ENCODE results near the gene MAEA.

MAEA gene

GRCh38 chr4:1366371-1367229 lies 76.9 kb downstream of the MAEA start:
- Histone ChIP-seq H3K79me1 (ENCODE audit: low read depth, low read length) (peaks cover 5% of the 10 kb centered on the region), H3K4me1 (ENCODE audit: control insufficient read depth in 2 of 2, insufficient read depth in 1 of 2, low read depth in 1 of 2, low read length in 2 of 2) (no peaks in the 10 kb centered on the region), H3K4ac (ENCODE audit: low read length) (peak overlapping the region; percentile 78), H2BK12ac (ENCODE audit: low read length) (peak overlapping the region; percentile 6), H3K27ac (replicated peaks; ENCODE audit: low read length) (no peak overlapping the region), H4K8ac (ENCODE audit: low read depth, low read length) (no peak overlapping the region), H3K23ac (ENCODE audit: low read depth, low read length, poor library complexity) (peak overlapping the region; percentile 57), H3K27me3 (ENCODE audit: control insufficient read depth in 3 of 3, insufficient read depth in 3 of 3, low read depth in 1 of 3, low read length in 3 of 3) (no peaks in the 10 kb centered on the region), H2AFZ (ENCODE audit: low read length) (no peak overlapping the region), H3K9me3 (replicated peaks in 1 of 2; ENCODE audit: control insufficient read depth in 2 of 2, insufficient read depth in 1 of 2, low read depth in 1 of 2, low read length in 2 of 2) (no peaks in the 10 kb centered on the region), H4K91ac (ENCODE audit: low read depth, low read length, poor library complexity) (no peak overlapping the region), H2AK5ac (ENCODE audit: low read depth, low read length) (no peak overlapping the region), H2BK120ac (ENCODE audit: low read depth, low read length) (no peak overlapping the region), H3K36me3 (replicated peaks in 1 of 2; ENCODE audit: control insufficient read depth in 2 of 2, insufficient read depth in 2 of 2, low read length in 2 of 2) (peaks cover 2 to 11% of the 10 kb centered on the region in 2 donors), H2BK15ac (ENCODE audit: low read length) (no peak overlapping the region), H2BK5ac (ENCODE audit: low read length) (no peak overlapping the region), H3K9ac (ENCODE audit: low read depth, low read length, poor library complexity) (no peak overlapping the region), H3K18ac (ENCODE audit: low read length) (peak overlapping the region; percentile 48), H3K4me2 (ENCODE audit: insufficient read depth, low read length, poor library complexity, severe bottlenecking) (no peak overlapping the region), H3K4me3 (ENCODE audit: low read length in 2 of 2) (no peak overlapping the region), H3K14ac (ENCODE audit: low read length) (peak overlapping the region; percentile 25)
- WGBS, 2 donors (ENCODE audit: extremely low coverage in 2 of 2, insufficient read length in 2 of 2, insufficient replicate concordance in 1 of 2): no CpG with 5 or more reads among the region's 35 CpGs
- no peak for DNase-seq (ENCODE audit: low spot score)

DNA sequence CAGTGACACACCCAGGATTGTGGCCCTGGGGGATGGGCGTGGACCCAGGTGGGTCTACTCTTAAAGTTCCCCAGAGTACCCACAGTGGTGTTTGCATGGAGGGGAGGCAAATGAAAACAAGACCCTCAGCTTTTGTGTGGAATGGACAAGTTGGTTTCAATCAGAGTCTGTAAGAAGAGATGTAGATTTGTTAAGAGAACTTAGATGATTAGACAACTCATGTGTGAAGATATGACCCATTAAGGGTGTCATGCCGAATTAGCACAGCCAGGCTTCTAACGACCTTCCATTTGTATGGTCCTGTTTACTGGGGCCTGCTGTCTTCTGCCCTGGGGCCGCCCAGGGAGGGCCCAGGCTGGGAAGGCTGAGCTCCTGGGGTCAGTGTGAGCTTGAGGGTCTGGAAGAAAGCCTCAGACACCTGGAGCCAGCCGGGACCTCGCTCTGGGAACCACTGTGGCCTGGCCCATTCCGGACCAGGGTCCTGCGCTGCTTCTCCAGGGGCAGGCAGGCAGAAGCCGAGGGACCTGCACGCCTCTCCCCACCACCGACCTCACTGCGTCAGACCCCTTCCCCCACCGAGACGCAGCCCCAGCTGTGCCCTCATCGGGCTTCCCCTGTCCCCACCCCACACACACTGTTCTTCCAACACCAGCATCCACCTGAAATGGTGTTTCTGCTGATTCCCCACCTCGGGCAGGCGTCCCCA lies 77.7 kb downstream of the MAEA start:
- Histone ChIP-seq H3K36me3 (replicated peaks in 1 of 2; ENCODE audit: control insufficient read depth in 2 of 2, insufficient read depth in 2 of 2, low read length in 2 of 2) (peaks cover 6 to 19% of the 10 kb centered on the region in 2 donors), H3K27ac (replicated peaks; ENCODE audit: low read length) (no peak overlapping the region), H3K4me2 (ENCODE audit: insufficient read depth, low read length, poor library complexity, severe bottlenecking) (no peak overlapping the region), H2AFZ (ENCODE audit: low read length) (no peak overlapping the region), H4K91ac (ENCODE audit: low read depth, low read length, poor library complexity) (no peak overlapping the region), H3K27me3 (ENCODE audit: control insufficient read depth in 3 of 3, insufficient read depth in 3 of 3, low read depth in 1 of 3, low read length in 3 of 3) (no peaks in the 10 kb centered on the region), H3K14ac (ENCODE audit: low read length) (no peak overlapping the region), H3K4me3 (ENCODE audit: low read length in 2 of 2) (no peak overlapping the region), H2BK5ac (ENCODE audit: low read length) (no peak overlapping the region), H2AK5ac (ENCODE audit: low read depth, low read length) (no peak overlapping the region), H3K4ac (ENCODE audit: low read length) (no peak overlapping the region), H2BK15ac (ENCODE audit: low read length) (no peak overlapping the region), H3K23ac (ENCODE audit: low read depth, low read length, poor library complexity) (peak overlapping the region; percentile 57), H2BK120ac (ENCODE audit: low read depth, low read length) (no peak overlapping the region), H3K4me1 (ENCODE audit: control insufficient read depth in 2 of 2, insufficient read depth in 1 of 2, low read depth in 1 of 2, low read length in 2 of 2) (no peaks in the 10 kb centered on the region), H2BK12ac (ENCODE audit: low read length) (no peak overlapping the region), H3K18ac (ENCODE audit: low read length) (peak overlapping the region; percentile 48), H3K79me1 (ENCODE audit: low read depth, low read length) (peaks cover 5% of the 10 kb centered on the region), H3K9ac (ENCODE audit: low read depth, low read length, poor library complexity) (no peak overlapping the region), H3K9me3 (replicated peaks in 1 of 2; ENCODE audit: control insufficient read depth in 2 of 2, insufficient read depth in 1 of 2, low read depth in 1 of 2, low read length in 2 of 2) (peaks cover 0 to 2% of the 10 kb centered on the region in 2 donors), H4K8ac (ENCODE audit: low read depth, low read length) (no peak overlapping the region)
- WGBS, 2 donors (ENCODE audit: extremely low coverage in 2 of 2, insufficient read length in 2 of 2, insufficient replicate concordance in 1 of 2): no CpG with 5 or more reads among the region's 17 CpGs
- DNase-seq (ENCODE audit: low spot score): no peak

DNA sequence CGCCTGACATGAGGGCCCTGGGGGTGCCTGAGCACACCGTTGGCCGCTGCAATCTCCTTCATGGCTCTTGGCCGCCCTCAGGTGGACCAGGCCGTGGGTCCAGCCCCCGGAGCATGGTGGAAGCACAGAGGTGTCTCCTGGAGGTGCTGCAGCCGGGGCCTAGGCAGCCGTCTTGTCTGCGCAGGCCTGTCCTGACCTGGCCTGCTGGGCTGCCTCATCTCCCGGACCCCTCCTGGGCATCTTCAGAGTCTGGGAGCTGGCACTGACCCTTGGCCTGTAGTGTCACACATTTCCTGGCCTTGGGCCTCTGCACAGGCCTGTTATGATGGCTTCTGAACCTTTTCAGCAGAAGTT lies 78.2 kb downstream of the MAEA start:
- no peak overlapping the region for H4K91ac ChIP-seq (ENCODE audit: low read depth, low read length, poor library complexity)

GRCh38 chr4:1368421-1369090 lies 78.9 kb downstream of the MAEA start:
- Histone ChIP-seq H2BK15ac (ENCODE audit: low read length) (peak overlapping the region; percentile 10), H3K9me3 (replicated peaks in 1 of 2; ENCODE audit: control insufficient read depth in 2 of 2, insufficient read depth in 1 of 2, low read depth in 1 of 2, low read length in 2 of 2) (peaks cover 0 to 2% of the 10 kb centered on the region in 2 donors), H3K79me1 (ENCODE audit: low read depth, low read length) (peaks cover 3% of the 10 kb centered on the region), H2BK5ac (ENCODE audit: low read length) (no peak overlapping the region), H3K36me3 (replicated peaks in 1 of 2; ENCODE audit: control insufficient read depth in 2 of 2, insufficient read depth in 2 of 2, low read length in 2 of 2) (peaks cover 6 to 26% of the 10 kb centered on the region in 2 donors), H2BK120ac (ENCODE audit: low read depth, low read length) (no peak overlapping the region), H3K4me1 (ENCODE audit: control insufficient read depth in 2 of 2, insufficient read depth in 1 of 2, low read depth in 1 of 2, low read length in 2 of 2) (no peaks in the 10 kb centered on the region), H3K4me3 (ENCODE audit: low read length in 2 of 2) (no peak overlapping the region), H3K9ac (ENCODE audit: low read depth, low read length, poor library complexity) (peak overlapping the region; percentile 54), H4K91ac (ENCODE audit: low read depth, low read length, poor library complexity) (no peak overlapping the region), H3K23ac (ENCODE audit: low read depth, low read length, poor library complexity) (peak overlapping the region; percentile 77), H2AFZ (ENCODE audit: low read length) (no peak overlapping the region), H2AK5ac (ENCODE audit: low read depth, low read length) (peak overlapping the region; percentile 61), H4K8ac (ENCODE audit: low read depth, low read length) (no peak overlapping the region), H3K18ac (ENCODE audit: low read length) (peak overlapping the region; percentile 67), H3K27me3 (ENCODE audit: control insufficient read depth in 3 of 3, insufficient read depth in 3 of 3, low read depth in 1 of 3, low read length in 3 of 3) (no peaks in the 10 kb centered on the region), H3K4ac (ENCODE audit: low read length) (no peak overlapping the region), H2BK12ac (ENCODE audit: low read length) (no peak overlapping the region), H3K27ac (replicated peaks; ENCODE audit: low read length) (no peak overlapping the region), H3K14ac (ENCODE audit: low read length) (peak overlapping the region; percentile 75), H3K4me2 (ENCODE audit: insufficient read depth, low read length, poor library complexity, severe bottlenecking) (no peak overlapping the region)
- DNase-seq (ENCODE audit: low spot score): no peak
- no CpG with 5 or more reads among the region's 24 CpGs for WGBS, 2 donors (ENCODE audit: extremely low coverage in 2 of 2, insufficient read length in 2 of 2, insufficient replicate concordance in 1 of 2)

More for the DNA sequence above, 78.2 kb downstream of the MAEA start:
- Histone ChIP-seq H2BK5ac (ENCODE audit: low read length) (no peak overlapping the region), H2BK15ac (ENCODE audit: low read length) (no peak overlapping the region), H3K9me3 (replicated peaks in 1 of 2; ENCODE audit: control insufficient read depth in 2 of 2, insufficient read depth in 1 of 2, low read depth in 1 of 2, low read length in 2 of 2) (peaks cover 0 to 2% of the 10 kb centered on the region in 2 donors), H2BK120ac (ENCODE audit: low read depth, low read length) (no peak overlapping the region), H3K79me1 (ENCODE audit: low read depth, low read length) (peaks cover 3% of the 10 kb centered on the region), H3K4me1 (ENCODE audit: control insufficient read depth in 2 of 2, insufficient read depth in 1 of 2, low read depth in 1 of 2, low read length in 2 of 2) (no peaks in the 10 kb centered on the region), H2AFZ (ENCODE audit: low read length) (no peak overlapping the region), H3K27me3 (ENCODE audit: control insufficient read depth in 3 of 3, insufficient read depth in 3 of 3, low read depth in 1 of 3, low read length in 3 of 3) (no peaks in the 10 kb centered on the region), H3K36me3 (replicated peaks in 1 of 2; ENCODE audit: control insufficient read depth in 2 of 2, insufficient read depth in 2 of 2, low read length in 2 of 2) (peaks cover 6 to 20% of the 10 kb centered on the region in 2 donors), H2BK12ac (ENCODE audit: low read length) (no peak overlapping the region), H4K8ac (ENCODE audit: low read depth, low read length) (no peak overlapping the region), H3K9ac (ENCODE audit: low read depth, low read length, poor library complexity) (no peak overlapping the region), H3K14ac (ENCODE audit: low read length) (no peak overlapping the region), H2AK5ac (ENCODE audit: low read depth, low read length) (no peak overlapping the region), H3K4ac (ENCODE audit: low read length) (no peak overlapping the region), H3K4me2 (ENCODE audit: insufficient read depth, low read length, poor library complexity, severe bottlenecking) (no peak overlapping the region), H3K27ac (replicated peaks; ENCODE audit: low read length) (no peak overlapping the region), H3K18ac (ENCODE audit: low read length) (no peak overlapping the region), H3K23ac (ENCODE audit: low read depth, low read length, poor library complexity) (peak overlapping the region; percentile 48), H3K4me3 (ENCODE audit: low read length in 2 of 2) (no peak overlapping the region)
- WGBS, 2 donors (ENCODE audit: extremely low coverage in 2 of 2, insufficient read length in 2 of 2, insufficient replicate concordance in 1 of 2): no CpG with 5 or more reads among the region's 10 CpGs
- no peak for DNase-seq (ENCODE audit: low spot score)
